Right lobe of liver (tissue), 6 donors: ENCODE measurements around the gene PPA2. TPM values are rescaled to one million over a fixed set of nuclear protein-coding genes. Genes with fewer than 3 reads are reported as not detected.

Source experiments
- ATAC-seq, 4 donors: fragments of 200-7000 bp; cut with Tn5 transposase; one replicate each; pipeline ENCODE4 v1.9.1; 2020; ENCODE audit warnings: mild to moderate bottlenecking in 4 of 4, moderate library complexity in 4 of 4
- DNase-seq, 3 donors: peaks; one replicate each; pipeline ENCODE4 v3.0.0-alpha.2; 2020
- H3K27ac ChIP-seq, 3 donors: fragments of 200-600 bp; one replicate each; pipeline ENCODE4 v1.8.0; 2022
- H3K27me3 ChIP-seq, 2 donors: fragments of 200-600 bp; one replicate each; pipeline ENCODE4 v1.8.0; 2022
- H3K36me3 ChIP-seq, 4 donors: fragments of 200-600 bp; sonication (generic) in 1 of 4; one replicate each; pipeline versions ENCODE4 v1.5.1 to v1.8.0; 2017 to 2022; ENCODE audit warnings: control low read depth in 1 of 4
- H3K4me1 ChIP-seq, 4 donors: fragments of 200-600 bp; sonication (generic) in 1 of 4; one replicate each; pipeline versions ENCODE4 v1.5.1 to v1.8.0; 2017 to 2022; ENCODE audit warnings: control low read depth in 1 of 4
- H3K4me3 ChIP-seq, 3 donors: fragments of 200-600 bp; one replicate each; pipeline ENCODE4 v1.8.0; 2022
- H3K9me3 ChIP-seq, 4 donors: fragments of 200-600 bp; sonication (generic) in 1 of 4; one replicate each; pipeline versions ENCODE4 v1.5.1 to v1.8.0; 2017 to 2022; ENCODE audit warnings: control low read depth in 1 of 4
- CTCF ChIP-seq, 4 donors: fragments of 200-600 bp in 3 of 4; fragments of 450-650 bp in 1 of 4; IDR thresholded peaks; one replicate each; pipeline versions ENCODE4 v1.5.1 to v1.8.0; 2016 to 2022; ENCODE audit warnings: antibody characterized with exemption in 4 of 4, mild to moderate bottlenecking in 2 of 4
- POLR2A ChIP-seq: fragments of 450-650 bp; IDR thresholded peaks from one replicate; pipeline ENCODE4 v1.6.1; 2017; ENCODE audit warnings: antibody characterized with exemption, mild to moderate bottlenecking
- WGBS: methylation state at CpG from one replicate; pipeline ENCODE4 v1.1.6; 2018; ENCODE audit warnings: low coverage, low lambda C conversion rate; ENCODE audit not compliant: insufficient coverage; ENCODE audit errors: missing lambda C conversion rate; 5-methylcytosine and 5-hydroxymethylcytosine counted together
- intact Hi-C, 2 donors: fragments of 100-400 bp; cut with DNase I; formaldehyde crosslinking; loops; one replicate each; pipeline versions ENCODE4 v1.11.2 to v1.14.1; 2022
- long read RNA-seq: library from polyadenylated mRNA; unstranded; transcript quantifications from one replicate; pipeline ENCODE4 v2.0.0, GENCODE V29; 2019
- total RNA-seq, 6 experiments: library from RNA; depleted of rRNA in 2 of 6; stranded (reverse); fragments of >200 nt in 2 of 6; fragmentation: NEBNext Ultra II Directional in 3 of 6; extraction: Animal tissue kit (Norgen Biotek cat#: 25700) in 3 of 6; gene quantifications; one replicate each; pipeline versions ENCODE4 v1.1.0 to v1.2.4, GENCODE V29; 2016 to 2023
- donor health status: DM: no; HTN: yes; CAD: no.
- donor health status: DM: no; HTN: no; CAD: no.
- donor health status: DM: no; HTN: no; CAD: no.
- donor health status: DM: no; HTN: yes; CAD: no.
- donor health status: DM: no; HTN: yes; CAD: no.

The PPA2 gene
- 10 to 100 TPM; 45.9 to 78.3 (median 65.1) TPM for total RNA-seq
- long read RNA-seq, transcript PPA2-201 (12 exons, 1,684 nt) = major isoform, 22 of 27 reads
- long read RNA-seq, partial matches to known transcripts = 1 of 27 reads
- long read RNA-seq, other reads (novel, unspliced or antisense) = 2 of 27 reads

GRCh38 chr4:105473324-105474098 is at the start of gene PPA2:
Gene PPA2 (minus strand): TSS chr4:105474062. CDS start chr4:105474050, 12 bp downstream.
- Histone ChIP-seq H3K4me3 (peak within 1 kb of the TSS; percentile 81 to 93 (median 92)), H3K27ac (peak within 1 kb of the TSS; percentile 98 to 99 (median 99)), H3K36me3 (no peaks in the 10 kb centered on the region), H3K9me3 (no peaks in the 10 kb centered on the region), H3K4me1 (peaks cover 2 to 29% (median 6%) of the 10 kb centered on the region in 4 donors), H3K27me3 (no peaks in the 10 kb centered on the region)
- TF ChIP-seq POLR2A (peak; percentile 91), CTCF (IDR thresholded peaks at IDR 0.05) (no peak)
- WGBS = 0% methylated on average over 3 of the region's 72 CpGs
- peak; percentile 88 to 96 (median 92) for ATAC-seq
- DNase-seq = peak; percentile 91 to 93 (median 92)
- intact Hi-C loops = loop anchor here in 1 of 2 donors (5.0 kb wide), 1 partner anchor 326 kb away; the partner anchor contains the start of gene TET2

- TF ChIP-seq CTCF (IDR thresholded peaks at IDR 0.05) = peak; percentile 68 to 89 (median 74)
- no peak for TF ChIP-seq POLR2A
- ATAC-seq (peak; percentile 90 to 96 (median 92)), DNase-seq (peak in 1 of 3 donors; percentile 53)
- Histone ChIP-seq H3K27me3 (no peaks in the 10 kb centered on the region), H3K36me3 (no peaks in the 10 kb centered on the region), H3K4me1 (no peaks in the 10 kb centered on the region), H3K27ac (no peak overlapping the region), H3K4me3 (no peak overlapping the region), H3K9me3 (peaks cover 0 to 2% (median 0%) of the 10 kb centered on the region in 4 donors)
- intact Hi-C loops = loop anchor here in 1 of 2 donors (10.0 kb wide), 1 partner anchor 144 kb away; no protein-coding TSS in a partner anchor
- 14% methylated on average over 3 of the region's 3 CpGs for WGBS
These were observed 47.2 kb upstream of the PPA2 start for GRCh38 chr4:105520819-105521790.

DNA sequence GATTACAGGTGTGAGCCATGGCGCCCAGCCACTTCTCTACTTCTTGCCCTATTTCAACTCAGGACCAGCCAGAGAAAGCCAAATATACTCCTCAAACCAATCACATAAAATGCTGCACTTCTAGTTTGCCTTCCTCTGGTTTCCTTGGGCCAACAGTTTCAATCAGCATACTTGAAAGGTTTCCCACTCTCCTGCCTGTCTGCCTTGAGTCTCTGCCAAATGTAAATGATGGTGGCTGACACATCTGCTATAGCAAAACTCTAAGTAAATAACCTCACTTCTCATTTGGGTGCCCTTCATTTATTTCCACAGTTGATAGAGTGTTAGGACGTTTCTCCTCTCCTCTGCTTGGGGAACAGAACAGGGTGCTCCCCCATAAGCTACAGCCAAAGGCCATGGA is 36.4 kb upstream of the PPA2 start:
- no peaks in the 10 kb centered on the region for H3K36me3 ChIP-seq
- intact Hi-C loops = no loop called here
- no peak for TF ChIP-seq POLR2A
- 63% methylated on average over 2 of the region's 2 CpGs for WGBS
- DNase-seq (no peak), ATAC-seq (no peak)
- H3K4me1 ChIP-seq = no peaks in the 10 kb centered on the region
- no peak overlapping the region for H3K27ac ChIP-seq
- H3K27me3 ChIP-seq = no peaks in the 10 kb centered on the region
- H3K4me3 ChIP-seq = no peak overlapping the region
- no peaks in the 10 kb centered on the region for H3K9me3 ChIP-seq

DNA sequence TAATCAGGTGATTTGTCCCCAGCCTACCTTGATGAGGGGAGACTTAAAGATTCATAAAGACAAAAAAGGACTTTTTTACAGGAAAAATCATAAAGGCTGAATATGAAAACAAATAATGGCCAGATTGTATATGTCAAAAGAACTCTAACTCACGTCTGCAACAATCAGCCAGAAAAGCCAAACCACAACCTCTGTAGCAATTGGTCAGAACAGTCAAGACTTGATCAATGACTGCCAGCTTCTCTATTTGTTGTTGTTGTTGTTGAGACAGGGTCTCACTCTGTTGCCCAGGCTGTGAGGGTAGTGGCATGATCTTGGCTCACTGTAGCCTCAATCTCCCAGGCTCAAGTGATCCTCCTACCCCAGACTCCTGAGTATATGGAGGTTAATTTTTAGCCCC is 35.9 kb upstream of the PPA2 start:
- Histone ChIP-seq H3K27ac (no peak overlapping the region), H3K36me3 (no peaks in the 10 kb centered on the region), H3K4me1 (no peaks in the 10 kb centered on the region), H3K9me3 (no peaks in the 10 kb centered on the region), H3K27me3 (no peaks in the 10 kb centered on the region), H3K4me3 (no peak overlapping the region)
- no peak for ATAC-seq
- no peak for DNase-seq
- 33% methylated on average over 1 of the region's 1 CpG for WGBS
- intact Hi-C loops = no loop called here
- TF ChIP-seq POLR2A (no peak), CTCF (IDR thresholded peaks at IDR 0.05) (no peak)
